ENCODE measurements around the gene KCNE1.

DNA sequence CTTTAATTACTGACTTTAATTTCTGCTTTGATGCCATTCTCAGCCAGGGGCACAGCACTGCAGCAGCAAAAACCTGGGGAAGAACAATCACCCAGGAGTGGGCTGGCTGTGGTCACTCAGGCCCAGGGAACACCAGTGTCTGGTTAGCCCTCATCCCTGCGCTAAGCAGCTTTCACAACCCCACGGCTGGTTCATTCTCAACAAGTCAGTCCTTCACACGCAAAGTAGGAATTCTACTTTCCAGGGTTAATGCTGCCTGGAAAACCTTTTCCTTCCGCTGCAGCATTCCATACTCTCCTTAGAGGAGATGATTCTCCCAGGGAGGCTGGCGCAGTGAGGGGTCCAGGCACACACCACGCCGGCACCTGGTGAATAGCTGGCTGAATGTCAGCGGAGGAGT, 24.3 kb upstream of the KCNE1 start:
- no peak for TF ChIP-seq POLR2A (IDR thresholded peaks at IDR 0.05)
- TF ChIP-seq, protein P1, sequence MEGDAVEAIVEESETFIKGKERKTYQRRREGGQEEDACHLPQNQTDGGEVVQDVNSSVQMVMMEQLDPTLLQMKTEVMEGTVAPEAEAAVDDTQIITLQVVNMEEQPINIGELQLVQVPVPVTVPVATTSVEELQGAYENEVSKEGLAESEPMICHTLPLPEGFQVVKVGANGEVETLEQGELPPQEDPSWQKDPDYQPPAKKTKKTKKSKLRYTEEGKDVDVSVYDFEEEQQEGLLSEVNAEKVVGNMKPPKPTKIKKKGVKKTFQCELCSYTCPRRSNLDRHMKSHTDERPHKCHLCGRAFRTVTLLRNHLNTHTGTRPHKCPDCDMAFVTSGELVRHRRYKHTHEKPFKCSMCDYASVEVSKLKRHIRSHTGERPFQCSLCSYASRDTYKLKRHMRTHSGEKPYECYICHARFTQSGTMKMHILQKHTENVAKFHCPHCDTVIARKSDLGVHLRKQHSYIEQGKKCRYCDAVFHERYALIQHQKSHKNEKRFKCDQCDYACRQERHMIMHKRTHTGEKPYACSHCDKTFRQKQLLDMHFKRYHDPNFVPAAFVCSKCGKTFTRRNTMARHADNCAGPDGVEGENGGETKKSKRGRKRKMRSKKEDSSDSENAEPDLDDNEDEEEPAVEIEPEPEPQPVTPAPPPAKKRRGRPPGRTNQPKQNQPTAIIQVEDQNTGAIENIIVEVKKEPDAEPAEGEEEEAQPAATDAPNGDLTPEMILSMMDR (IDR thresholded peaks at IDR 0.05) = no peak
- no peak for TF ChIP-seq EP300 (IDR thresholded peaks at IDR 0.05)
